ENCODE data around the gene KLHL30.

KLHL30 gene

DNA sequence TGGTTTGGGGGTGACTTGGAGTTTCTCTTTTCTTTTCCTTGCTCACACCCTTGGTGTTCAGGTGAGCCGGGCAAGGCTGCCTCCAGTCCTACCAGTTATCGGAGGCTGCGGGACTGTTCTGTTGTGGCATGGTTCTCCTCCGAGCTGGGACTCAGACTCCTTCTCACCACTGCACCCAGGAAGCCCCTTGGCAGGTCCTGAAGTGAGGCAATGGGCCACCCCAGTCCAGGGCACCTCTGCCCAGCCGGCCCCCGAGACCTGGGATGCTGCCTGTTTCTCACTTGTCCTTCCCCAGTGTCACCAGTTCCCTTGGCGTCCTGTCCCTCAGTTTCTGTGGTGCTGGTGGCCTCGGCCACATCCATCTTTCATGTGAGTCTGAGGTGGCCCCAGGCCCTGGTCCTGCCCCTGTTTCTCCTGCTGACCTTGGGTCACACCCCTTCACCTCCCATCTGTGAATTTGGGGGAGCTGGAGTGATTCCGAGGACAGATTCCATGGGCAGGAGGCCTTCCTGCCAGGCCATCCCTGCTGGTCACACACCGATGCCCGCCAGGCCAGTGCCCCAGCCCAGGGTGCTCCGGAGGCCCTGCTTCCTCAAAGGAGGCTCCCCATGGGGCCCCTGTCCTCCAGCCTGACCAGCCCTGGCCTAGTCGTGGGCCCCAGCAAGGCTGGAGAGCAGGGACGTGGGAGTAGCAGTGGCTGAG lies 6.6 kb upstream of the KLHL30 start:
- DNase-seq: no peak

DNA sequence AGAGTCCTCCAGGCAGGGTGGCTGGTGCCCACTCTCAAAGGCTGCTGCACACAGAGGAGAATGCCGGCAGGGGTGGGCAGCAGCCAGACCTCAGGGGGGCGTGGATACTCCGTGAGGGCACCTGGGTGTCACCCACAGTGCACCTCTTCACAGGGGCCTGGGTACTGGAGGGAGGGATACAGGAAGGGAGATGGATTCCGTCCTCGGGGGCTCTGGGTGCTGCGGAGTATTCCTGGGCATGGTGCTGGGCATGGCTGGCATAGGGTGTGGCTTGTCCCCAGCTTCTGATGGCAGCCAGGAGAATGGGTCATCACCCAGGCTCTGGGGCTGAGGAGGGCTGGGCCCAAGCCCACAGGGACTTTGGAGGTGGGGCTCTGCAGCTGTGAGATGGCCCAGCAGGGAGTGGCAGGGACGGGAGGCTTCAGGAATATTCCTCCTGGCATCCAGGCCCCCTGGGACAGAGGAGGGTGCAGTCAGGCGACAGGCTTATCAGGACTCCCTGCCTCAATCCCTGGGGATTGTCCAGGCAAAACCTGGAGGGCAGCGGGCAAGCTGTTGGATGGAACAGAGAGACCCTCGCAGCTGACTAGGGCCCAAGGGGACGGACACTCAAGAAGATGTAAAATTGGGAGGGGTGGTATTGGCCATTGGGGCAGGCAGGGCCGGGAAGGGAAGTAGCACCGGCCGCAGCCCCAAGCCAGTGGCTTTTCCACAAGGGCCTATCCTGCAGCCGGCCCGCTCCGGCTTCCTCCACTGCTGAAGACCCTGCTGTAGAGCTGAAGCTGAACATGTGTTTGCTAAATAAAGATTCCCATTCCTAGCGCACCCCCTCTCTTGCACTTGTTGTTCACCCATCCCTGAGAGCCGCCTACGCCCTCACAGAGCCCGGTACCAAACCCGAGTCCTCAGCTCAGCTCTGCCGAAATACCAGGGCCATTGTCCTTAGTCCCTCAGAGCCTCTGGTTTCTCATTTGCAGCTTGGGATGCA lies 5.7 kb upstream of the KLHL30 start:
- peak in 1 of 2 donors; percentile 25 for DNase-seq

- DNase-seq: no peak
Observed at GRCh38 chr2:238133499-238134392, 4.7 kb upstream of the KLHL30 start.

DNA sequence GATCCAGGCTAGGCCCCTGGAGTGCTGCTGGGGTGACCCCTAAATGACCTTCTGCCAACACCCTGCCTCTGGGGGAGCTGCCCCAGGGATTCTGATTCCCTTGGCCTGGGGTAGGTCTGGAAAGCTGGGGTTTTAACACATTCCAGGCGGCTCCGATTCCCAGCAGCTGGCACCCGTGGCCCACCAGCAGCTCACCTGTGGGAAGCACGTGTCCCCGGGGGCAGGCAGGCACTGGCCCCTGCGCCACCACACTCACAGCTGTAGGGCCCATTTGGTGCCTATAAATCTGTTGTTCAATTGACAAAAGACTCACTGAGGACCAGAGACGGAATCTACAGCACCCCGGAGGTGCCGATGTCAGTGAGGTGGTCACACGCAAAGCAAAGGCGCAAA lies 4.1 kb upstream of the KLHL30 start:
- DNase-seq: no peak

DNA sequence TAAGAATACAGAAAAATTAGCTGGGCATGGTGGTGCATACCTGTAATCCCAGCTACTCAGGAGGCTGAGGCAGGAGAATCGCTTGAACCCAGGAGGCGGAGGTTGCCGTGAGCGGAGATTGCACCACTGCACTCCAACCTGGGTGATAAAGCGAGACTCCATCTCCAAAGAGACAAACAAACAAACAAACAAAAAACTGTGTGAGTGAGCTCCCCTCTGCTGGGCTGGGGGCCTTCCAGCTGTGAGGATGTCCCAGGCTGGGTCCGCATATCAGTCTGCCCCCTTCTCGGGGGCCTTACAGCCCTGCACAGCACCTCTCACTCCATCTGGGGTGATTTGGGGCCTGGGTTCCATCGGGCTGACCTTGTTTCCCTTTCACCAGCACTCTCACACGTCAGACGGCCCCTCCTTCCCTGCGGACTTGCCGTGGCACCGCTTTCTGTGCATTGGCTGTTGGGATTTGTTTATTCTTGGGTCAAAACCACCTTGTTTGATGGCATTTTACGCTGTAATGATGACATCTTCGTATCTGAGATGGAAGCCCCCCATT lies 2.8 kb upstream of the KLHL30 start:
- no peak for DNase-seq

DNA sequence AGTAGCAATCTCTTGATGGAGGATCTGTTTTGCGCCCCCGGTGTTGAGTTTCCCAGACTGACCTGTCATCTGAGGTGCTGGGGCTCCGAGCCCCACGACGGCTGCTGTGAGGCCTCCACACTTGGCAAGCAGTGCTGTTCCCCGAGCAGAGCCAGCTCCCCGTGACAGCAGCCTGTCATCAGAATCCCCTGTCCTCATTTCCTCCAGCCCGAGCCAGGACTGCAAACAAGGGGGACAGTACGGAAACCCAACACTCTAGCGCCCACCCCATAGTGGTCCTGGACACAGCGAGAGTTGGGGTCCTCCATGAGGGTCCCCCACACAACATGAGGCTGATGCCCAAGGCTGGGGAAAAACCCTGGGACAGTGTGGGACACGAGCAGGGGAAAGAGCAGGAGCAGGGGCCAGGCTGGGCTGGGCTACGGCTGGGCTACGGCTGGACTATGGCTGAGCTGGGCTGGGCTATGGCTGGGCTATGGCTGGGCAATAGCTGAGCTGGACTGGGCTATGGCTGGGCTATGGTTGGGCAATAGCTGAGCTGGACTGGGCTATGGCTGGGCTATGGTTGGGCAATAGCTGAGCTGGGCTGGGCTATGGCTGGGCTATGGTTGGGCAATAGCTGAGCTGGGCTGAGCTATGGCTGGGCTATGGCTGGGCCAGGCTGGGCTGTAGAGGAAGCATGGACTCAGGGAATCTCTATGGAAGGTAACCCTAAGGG lies 1.5 kb upstream of the KLHL30 start:
- no peak for DNase-seq

DNA sequence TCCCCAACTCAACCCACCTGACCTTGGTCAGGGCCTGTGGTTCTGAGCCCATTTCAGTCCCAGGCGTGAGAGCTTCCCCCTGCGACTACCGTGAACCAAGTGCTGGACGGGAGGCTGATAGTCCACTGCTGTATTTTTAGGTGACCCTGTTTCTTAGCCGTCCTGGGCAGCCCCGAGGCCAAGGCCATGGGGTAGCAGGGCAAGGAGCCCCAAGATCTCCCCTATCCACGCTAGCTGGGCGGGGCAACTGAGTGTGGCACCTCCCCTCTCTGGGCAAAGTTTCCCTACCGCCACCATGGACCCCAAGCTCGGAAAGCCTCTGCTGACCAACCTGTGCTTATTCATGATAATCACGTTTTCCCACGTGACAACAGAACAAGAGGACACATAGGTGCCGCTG lies 583 bp upstream of the KLHL30 start:
- DNase-seq: no peak

DNA sequence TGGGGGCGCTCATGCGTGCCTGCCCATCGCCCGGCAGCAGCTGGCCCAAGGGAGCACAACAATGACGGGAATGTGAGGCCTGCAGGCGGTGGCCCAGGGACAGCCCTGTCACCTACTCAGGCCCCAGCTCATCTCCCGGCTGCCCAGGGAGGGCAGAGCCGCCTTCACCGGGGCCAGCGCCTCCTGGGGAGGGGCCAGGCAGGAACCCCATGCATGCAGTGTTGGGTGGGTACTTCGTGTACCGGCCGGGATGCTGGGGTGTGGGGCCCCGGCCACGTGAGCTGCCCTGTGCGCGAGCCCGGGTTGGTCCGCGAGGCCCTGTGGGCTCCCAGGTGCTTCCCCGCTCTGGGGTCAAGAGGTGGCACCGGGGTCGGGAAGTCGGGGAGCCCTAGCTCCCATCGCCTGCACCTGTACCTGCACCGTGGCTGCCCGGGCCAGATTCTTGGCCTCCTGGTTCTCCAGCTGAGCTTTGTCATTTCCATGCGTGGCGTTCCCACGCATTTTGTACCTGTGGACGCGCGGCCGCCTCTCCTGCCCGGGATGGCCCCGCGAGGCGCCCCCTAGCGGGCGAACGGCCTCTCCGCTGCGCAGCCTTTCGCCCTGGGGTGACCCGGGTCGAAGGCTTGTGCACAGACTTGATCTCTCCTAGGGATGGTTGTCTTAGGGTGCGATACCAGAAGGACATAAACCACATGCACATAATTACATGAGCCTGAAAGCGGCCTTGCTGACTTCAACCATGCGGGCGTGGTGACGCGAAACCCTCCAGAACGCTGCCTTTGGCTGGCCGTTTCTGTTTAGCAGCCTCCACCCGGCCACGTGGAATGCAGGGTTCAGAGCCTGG lies 950 bp downstream of the KLHL30 start:
- no peak for DNase-seq

DNA sequence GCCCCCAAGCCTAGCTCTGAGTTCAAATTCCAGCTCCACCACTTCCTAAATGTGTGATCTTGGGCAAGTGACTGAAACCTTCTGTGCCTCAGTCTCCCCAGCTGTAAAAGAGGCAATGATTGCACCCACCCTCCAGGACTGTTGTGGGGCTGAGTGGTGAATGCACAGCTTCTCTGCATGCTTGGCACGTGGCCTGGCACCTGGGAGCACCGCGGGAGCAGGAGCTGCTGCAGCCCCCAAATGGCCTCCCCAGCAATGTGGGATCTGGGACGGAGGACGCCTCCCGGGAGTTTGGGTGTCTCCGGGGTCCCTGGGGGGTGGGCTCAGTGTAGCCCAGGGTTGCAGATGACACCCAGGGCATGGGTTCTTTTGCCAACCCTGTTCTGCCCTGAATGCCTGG lies 1.6 kb downstream of the KLHL30 start:
- DNase-seq: no peak

DNA sequence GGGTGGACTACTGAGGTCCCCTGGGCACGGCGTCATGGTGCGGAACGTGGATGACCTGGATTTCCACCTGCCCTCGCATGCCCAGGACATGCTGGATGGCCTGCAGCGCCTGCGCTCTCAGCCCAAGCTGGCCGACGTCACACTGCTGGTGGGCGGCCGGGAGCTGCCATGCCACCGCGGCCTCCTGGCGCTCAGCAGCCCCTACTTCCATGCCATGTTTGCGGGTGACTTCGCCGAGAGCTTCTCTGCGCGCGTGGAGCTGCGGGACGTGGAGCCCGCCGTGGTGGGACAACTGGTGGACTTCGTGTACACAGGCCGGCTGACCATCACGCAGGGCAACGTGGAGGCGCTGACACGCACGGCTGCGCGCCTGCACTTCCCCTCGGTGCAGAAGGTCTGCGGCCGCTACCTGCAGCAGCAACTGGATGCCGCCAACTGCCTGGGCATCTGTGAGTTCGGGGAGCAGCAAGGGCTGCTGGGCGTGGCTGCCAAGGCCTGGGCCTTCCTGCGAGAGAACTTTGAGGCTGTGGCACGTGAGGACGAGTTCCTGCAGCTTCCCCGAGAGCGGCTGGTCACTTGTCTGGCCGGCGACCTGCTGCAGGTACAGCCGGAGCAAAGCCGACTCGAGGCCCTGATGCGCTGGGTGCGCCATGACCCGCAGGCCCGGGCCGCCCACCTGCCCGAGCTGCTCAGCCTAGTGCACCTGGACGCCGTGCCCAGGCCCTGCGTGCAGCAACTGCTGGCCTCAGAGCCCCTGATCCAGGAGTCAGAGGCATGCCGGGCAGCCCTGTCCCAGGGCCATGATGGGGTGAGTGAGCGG lies 2.5 kb downstream of the KLHL30 start:
- DNase-seq: no peak

GRCh38 chr2:238141541-238142318 lies 3.3 kb downstream of the KLHL30 start:
- DNase-seq: no peak

DNA sequence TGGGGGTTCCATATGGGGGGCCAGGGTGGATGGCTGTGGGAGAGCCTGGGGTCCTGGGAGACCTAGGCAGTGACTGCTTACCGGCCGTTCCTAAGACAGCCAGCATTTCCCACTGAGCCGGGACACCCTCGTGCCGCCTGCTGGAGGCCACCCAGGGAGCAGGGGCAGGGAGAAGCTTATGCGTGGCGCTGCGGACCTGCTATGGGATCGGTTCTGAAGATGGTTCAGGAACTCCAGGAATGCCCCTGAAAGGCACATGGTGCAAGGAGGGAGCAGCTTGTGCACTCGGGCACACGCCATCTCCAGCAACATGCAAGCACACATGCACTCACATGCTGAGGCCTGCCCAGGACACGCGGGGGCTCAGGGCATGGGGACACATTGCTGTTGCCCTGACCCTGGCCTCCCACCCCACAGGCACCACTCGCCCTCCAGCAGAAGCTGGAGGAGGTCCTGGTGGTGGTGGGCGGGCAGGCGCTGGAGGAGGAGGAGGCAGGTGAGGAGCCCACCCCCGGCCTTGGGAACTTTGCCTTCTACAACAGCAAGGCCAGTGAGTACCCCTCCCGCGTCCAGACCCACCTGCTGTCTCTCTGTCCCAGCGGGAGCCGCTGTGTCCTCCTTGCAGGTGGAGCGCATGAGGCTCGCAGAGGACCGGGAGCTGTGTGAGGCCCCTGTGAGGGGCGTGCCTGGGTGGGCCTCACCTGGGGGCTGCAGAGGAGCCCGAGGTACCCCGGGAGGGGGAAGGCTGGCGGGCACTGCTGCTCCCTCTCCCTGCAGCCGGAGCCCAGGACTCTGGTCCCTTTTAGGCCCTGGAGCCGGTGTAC lies 4.1 kb downstream of the KLHL30 start:
- DNase-seq: no peak

DNA sequence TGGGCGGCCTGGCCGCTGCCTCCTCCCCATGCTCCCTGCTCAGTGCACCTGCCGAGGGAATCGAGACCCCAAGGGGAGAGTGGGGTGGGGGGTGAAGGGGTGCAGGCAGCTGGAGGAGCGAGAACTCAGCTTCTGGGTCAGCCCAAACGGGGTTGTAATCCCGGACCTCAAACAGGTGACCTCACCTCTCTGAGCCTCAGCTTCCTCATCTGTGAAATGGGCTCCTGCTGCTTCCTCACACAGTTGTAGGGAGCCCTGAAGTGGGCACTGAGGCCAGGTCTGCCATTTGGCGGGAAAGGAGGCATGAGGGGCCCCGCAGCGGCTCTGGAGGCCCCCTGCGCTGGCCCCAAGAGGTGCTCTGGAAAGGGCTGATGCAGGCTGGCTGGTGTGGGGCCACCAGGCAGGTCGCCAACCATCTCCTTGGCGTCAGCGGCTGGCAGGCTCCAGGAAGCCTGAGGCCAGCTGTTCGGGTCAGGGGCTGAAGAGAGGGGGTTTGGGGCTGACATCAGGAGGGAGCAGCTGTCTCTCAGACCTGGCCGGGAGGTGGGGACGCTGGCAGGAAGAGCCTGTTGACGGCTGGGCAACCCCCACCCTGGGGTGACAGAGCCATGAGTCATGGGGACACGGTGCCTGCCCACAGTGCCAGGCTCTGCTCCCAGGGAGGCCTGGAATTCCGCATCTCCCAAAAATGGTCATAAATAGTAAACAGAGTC lies 4.9 kb downstream of the KLHL30 start:
- no peak for DNase-seq

DNA sequence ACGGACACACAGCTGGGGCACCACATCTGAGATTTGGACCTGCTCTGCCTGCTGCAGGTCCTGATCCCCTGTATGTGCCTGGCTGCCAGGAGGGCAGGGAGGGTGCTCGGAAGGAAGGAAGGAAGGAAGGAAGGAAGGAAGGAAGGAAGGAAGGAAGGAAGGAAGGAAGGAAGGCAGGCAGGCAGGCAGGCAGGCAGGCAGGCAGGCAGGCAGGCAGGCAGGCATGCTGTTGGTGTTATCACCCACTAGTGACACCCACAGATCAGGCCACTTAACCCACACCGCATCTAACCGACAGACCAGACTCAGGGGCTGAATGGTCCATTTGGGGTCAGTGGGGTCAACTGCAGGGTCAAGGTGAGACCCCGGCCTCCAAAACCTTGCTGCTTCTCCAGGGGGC lies 5.8 kb downstream of the KLHL30 start:
- DNase-seq: no peak

DNA sequence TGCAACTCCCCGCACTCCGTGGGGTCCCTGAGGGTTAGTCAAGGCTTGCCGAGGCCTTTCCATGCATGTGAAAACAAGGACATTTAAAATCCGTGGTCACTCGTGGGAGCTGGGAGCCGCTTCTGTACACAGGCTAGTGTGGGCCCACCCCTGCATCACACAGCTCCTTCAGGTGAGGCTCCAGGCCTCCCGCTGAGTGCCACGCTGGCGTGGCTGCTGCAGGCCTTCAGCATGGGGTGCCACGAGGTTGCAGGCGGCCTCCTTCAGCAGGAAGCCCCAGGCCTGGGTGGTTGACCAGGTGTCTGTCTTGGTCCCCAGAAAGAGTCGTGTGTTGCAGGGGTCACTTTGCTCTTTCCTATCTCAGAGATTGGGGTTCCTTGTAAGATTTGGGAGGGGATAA lies 6.6 kb downstream of the KLHL30 start:
- DNase-seq: no peak

DNA sequence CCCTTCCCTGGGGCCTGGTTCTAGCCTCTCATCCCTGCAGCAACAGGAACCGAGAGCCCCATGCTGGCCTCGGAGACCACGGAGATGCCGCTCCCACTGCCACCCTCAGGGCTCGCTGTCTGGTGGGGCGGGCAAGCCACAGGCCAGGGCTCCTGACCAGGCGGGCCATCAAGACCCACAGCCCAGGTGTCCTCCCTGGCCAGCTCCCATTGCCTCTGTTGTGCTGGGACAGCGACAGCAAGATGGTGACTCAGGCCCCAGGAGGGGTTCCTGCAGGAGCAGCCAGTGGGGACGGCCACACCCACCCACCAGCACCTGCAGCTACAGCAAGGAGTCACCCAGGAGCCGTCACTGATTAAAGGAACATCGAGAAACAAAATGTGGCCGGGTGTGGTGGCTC lies 7.4 kb downstream of the KLHL30 start:
- DNase-seq: no peak

- no peak for DNase-seq
Observed at GRCh38 chr2:238146884-238147544, 8.5 kb downstream of the KLHL30 start.
